ENCODE data around the gene PLXNA2.
A peak's percentile ranks its signal among the peaks of the same experiment; 100 is the strongest.

The PLXNA2 gene

GRCh38 chr1:208256556-208256955, 12.4 kb upstream of the PLXNA2 start:
- Histone ChIP-seq H3K36me3 (ENCODE audit: low read depth) (no peaks in the 10 kb centered on the region), H3K27me3 (ENCODE audit: insufficient read depth, poor library complexity, severe bottlenecking) (no peaks in the 10 kb centered on the region), H3K4me1 (ENCODE audit: insufficient read depth, poor library complexity, severe bottlenecking) (no peaks in the 10 kb centered on the region), H3K27ac (ENCODE audit: poor library complexity, severe bottlenecking) (no peak overlapping the region), H3K4me3 (ENCODE audit: severe bottlenecking) (no peak overlapping the region), H3K9me3 (ENCODE audit: severe bottlenecking) (no peaks in the 10 kb centered on the region)
- DNase-seq (ENCODE audit: low spot score): no peak
- TF ChIP-seq CTCF (IDR thresholded peaks at IDR 0.05; ENCODE audit: poor library complexity, severe bottlenecking): no peak
- ATAC-seq (ENCODE audit: low read depth): no peak

GRCh38 chr1:208256091-208256490, 11.9 kb upstream of the PLXNA2 start:
- H3K27me3 ChIP-seq (ENCODE audit: insufficient read depth, poor library complexity, severe bottlenecking): no peaks in the 10 kb centered on the region
- no peak for ATAC-seq (ENCODE audit: low read depth)

GRCh38 chr1:208254862-208255261, 10.7 kb upstream of the PLXNA2 start:
- no peaks in the 10 kb centered on the region for H3K36me3 ChIP-seq (ENCODE audit: low read depth)
- H3K4me1 ChIP-seq (ENCODE audit: insufficient read depth, poor library complexity, severe bottlenecking): no peaks in the 10 kb centered on the region
- DNase-seq (ENCODE audit: low spot score) (no peak), ATAC-seq (ENCODE audit: low read depth) (peak; percentile 38; the same call in 1 of the 3 replicates)
- no peak overlapping the region for H3K27ac ChIP-seq (ENCODE audit: poor library complexity, severe bottlenecking)
- TF ChIP-seq CTCF (IDR thresholded peaks at IDR 0.05; ENCODE audit: poor library complexity, severe bottlenecking): no peak
- no peaks in the 10 kb centered on the region for H3K27me3 ChIP-seq (ENCODE audit: insufficient read depth, poor library complexity, severe bottlenecking)
- no peaks in the 10 kb centered on the region for H3K9me3 ChIP-seq (ENCODE audit: severe bottlenecking)
- H3K4me3 ChIP-seq (ENCODE audit: severe bottlenecking): no peak overlapping the region

More at GRCh38 chr1:208256091-208256490, 11.9 kb upstream of the PLXNA2 start:
- H3K4me3 ChIP-seq (ENCODE audit: severe bottlenecking): no peak overlapping the region
- no peaks in the 10 kb centered on the region for H3K9me3 ChIP-seq (ENCODE audit: severe bottlenecking)
- no peaks in the 10 kb centered on the region for H3K36me3 ChIP-seq (ENCODE audit: low read depth)
- H3K4me1 ChIP-seq (ENCODE audit: insufficient read depth, poor library complexity, severe bottlenecking): no peaks in the 10 kb centered on the region
- no peak for TF ChIP-seq CTCF (IDR thresholded peaks at IDR 0.05; ENCODE audit: poor library complexity, severe bottlenecking)
- H3K27ac ChIP-seq (ENCODE audit: poor library complexity, severe bottlenecking): no peak overlapping the region
- no peak for DNase-seq (ENCODE audit: low spot score)

GRCh38 chr1:208254376-208254775, 10.2 kb upstream of the PLXNA2 start:
- DNase-seq (ENCODE audit: low spot score) (no peak), ATAC-seq (ENCODE audit: low read depth) (0 out of 3 replicates have a peak, but pooled peaks have one; percentile 17)
- Histone ChIP-seq H3K4me3 (ENCODE audit: severe bottlenecking) (no peak overlapping the region), H3K27ac (ENCODE audit: poor library complexity, severe bottlenecking) (no peak overlapping the region), H3K9me3 (ENCODE audit: severe bottlenecking) (no peaks in the 10 kb centered on the region), H3K4me1 (ENCODE audit: insufficient read depth, poor library complexity, severe bottlenecking) (no peaks in the 10 kb centered on the region), H3K36me3 (ENCODE audit: low read depth) (no peaks in the 10 kb centered on the region), H3K27me3 (ENCODE audit: insufficient read depth, poor library complexity, severe bottlenecking) (no peaks in the 10 kb centered on the region)
- no peak for TF ChIP-seq CTCF (IDR thresholded peaks at IDR 0.05; ENCODE audit: poor library complexity, severe bottlenecking)

GRCh38 chr1:208252836-208253576, 8.8 kb upstream of the PLXNA2 start:
- ATAC-seq (ENCODE audit: low read depth) (no peak), DNase-seq (ENCODE audit: low spot score) (no peak)
- Histone ChIP-seq H3K27me3 (ENCODE audit: insufficient read depth, poor library complexity, severe bottlenecking) (no peaks in the 10 kb centered on the region), H3K36me3 (ENCODE audit: low read depth) (no peaks in the 10 kb centered on the region), H3K4me3 (ENCODE audit: severe bottlenecking) (no peak overlapping the region), H3K4me1 (ENCODE audit: insufficient read depth, poor library complexity, severe bottlenecking) (no peaks in the 10 kb centered on the region), H3K27ac (ENCODE audit: poor library complexity, severe bottlenecking) (no peak overlapping the region), H3K9me3 (ENCODE audit: severe bottlenecking) (no peaks in the 10 kb centered on the region)
- no peak for TF ChIP-seq CTCF (IDR thresholded peaks at IDR 0.05; ENCODE audit: poor library complexity, severe bottlenecking)
